K562 (cell line): Measurements from ENCODE around the gene HSF5. TPM values are rescaled to one million over a fixed set of nuclear protein-coding genes. Genes with fewer than 3 reads are reported as not detected.

Experiments used
- ATAC-seq: fragments of 200-7000 bp; cut with Tn5 transposase; 3 replicates; pipeline ENCODE4 v1.9.1; 2020; ENCODE audit warnings: moderate library complexity
- BruUV-seq: library from RNA; stranded (reverse); fragments of 400-500 nt; replicated peaks from 2 replicates; lab custom pipeline; 2021; lab: Mats Ljungman, UMichigan
- CTCF ChIA-PET: fragments of 300-600 bp; formaldehyde crosslinking; extraction: SDS; loops from one replicate; lab custom pipeline; 2021; ENCODE audit warnings: low intra/inter-chr PET ratio; lab: Yijun Ruan, JAX
- POLR2A ChIA-PET: fragments of 300-600, 350-650 bp; sonication (Branson Sonifier 250); formaldehyde crosslinking; extraction: SDS; loops from one replicate; lab custom pipeline; 2021; ENCODE audit warnings: antibody characterized with exemption, inconsistent platforms; lab: Yijun Ruan, JAX
- DNase-seq, 4 experiments: peaks; one replicate each; pipeline versions ENCODE4 v3.0.0 to v3.0.0-alpha.2; 2011 to 2018; ENCODE audit warnings: low spot score in 3 of 4, mixed read lengths in 3 of 4; ENCODE audit errors: extremely low read depth in 1 of 4
- FAIRE-seq: peaks from 2 replicates; lab custom pipeline; 2011; peaks lifted over from hg19 to GRCh38; lab: Jason Lieb, UNC
- H2AFZ ChIP-seq: 2 replicates; pipeline ENCODE4 v1.6.0; 2011; ENCODE audit warnings: low read depth, low read length, control low read depth, inconsistent platforms
- H3K27ac ChIP-seq: fragments of 200-600 bp; 3 replicates; pipeline ENCODE4 v1.8.0; 2011; ENCODE audit warnings: low read depth, mild to moderate bottlenecking, control low read depth, inconsistent platforms, low read length, moderate library complexity, mixed read lengths; ENCODE audit errors: extremely low read depth
- H3K27me3 ChIP-seq, 2 experiments: fragments of 300-600 bp in 1 of 2; 2 replicates in 1 of 2; 3 replicates in 1 of 2; pipeline versions ENCODE4 v1.6.0 to v1.8.0; 2011; ENCODE audit warnings: inconsistent platforms in 2 of 2, low read length in 2 of 2, mild to moderate bottlenecking in 1 of 2, mixed read lengths in 1 of 2, moderate library complexity in 1 of 2; ENCODE audit not compliant: control insufficient read depth in 2 of 2, insufficient read depth in 2 of 2
- H3K36me3 ChIP-seq: fragments of 300-600 bp; 3 replicates; pipeline ENCODE4 v1.8.0; 2011; ENCODE audit warnings: mild to moderate bottlenecking, low read length, inconsistent platforms; ENCODE audit not compliant: control insufficient read depth, insufficient read depth
- H3K4me1 ChIP-seq, 2 experiments: fragments of 200-600 bp in 1 of 2; replicated peaks in 1 of 2; 2 replicates in 1 of 2; 3 replicates in 1 of 2; pipeline versions ENCODE4 v1.5.1 to v1.8.0; 2011; ENCODE audit warnings: inconsistent platforms in 2 of 2, low read length in 2 of 2, mild to moderate bottlenecking in 1 of 2, mixed read lengths in 1 of 2, moderate library complexity in 1 of 2; ENCODE audit not compliant: control insufficient read depth in 2 of 2, insufficient read depth in 2 of 2
- H3K4me2 ChIP-seq: 2 replicates; pipeline ENCODE4 v1.6.1; 2011; ENCODE audit warnings: low read length, control low read depth, inconsistent platforms, mixed read lengths; ENCODE audit not compliant: insufficient read depth
- H3K4me3 ChIP-seq: fragments of 200-600 bp; sonication (generic), shearing (Covaris generic); 2 replicates; pipeline ENCODE4 v1.5.1; 2016; ENCODE audit warnings: control low read depth, inconsistent platforms
- H3K79me2 ChIP-seq: fragments of 200-600 bp; 3 replicates; pipeline ENCODE4 v1.8.0; 2011; ENCODE audit warnings: low read length, inconsistent platforms; ENCODE audit not compliant: control insufficient read depth, insufficient read depth
- H3K9ac ChIP-seq, 2 experiments: 2 replicates each; pipeline versions ENCODE4 v1.6.0 to v1.6.1; 2011; ENCODE audit warnings: low read depth in 2 of 2, low read length in 2 of 2, control low read depth in 1 of 2, inconsistent platforms in 1 of 2, mild to moderate bottlenecking in 1 of 2, mixed read lengths in 1 of 2; ENCODE audit not compliant: insufficient read depth in 1 of 2
- H3K9me1 ChIP-seq: one replicate; pipeline ENCODE4 v1.6.0; 2011; ENCODE audit warnings: inconsistent platforms, mild to moderate bottlenecking, low read length, moderate library complexity; ENCODE audit not compliant: control insufficient read depth, insufficient read depth
- H3K9me3 ChIP-seq: replicated peaks from 2 replicates; pipeline ENCODE4 v1.5.1; 2011; ENCODE audit warnings: low read depth, low read length, inconsistent platforms; ENCODE audit not compliant: control insufficient read depth, insufficient read depth
- H4K20me1 ChIP-seq: replicated peaks from 2 replicates; pipeline ENCODE4 v1.6.1; 2011; ENCODE audit warnings: low read length, inconsistent platforms, mixed read lengths; ENCODE audit not compliant: control insufficient read depth, insufficient read depth
- E2F3 ChIP-seq: fragments of 250-450 bp; sonication (Bioruptor Pico); IDR thresholded peaks from 2 replicates; pipeline ENCODE4 v1.4.0; 2020; ENCODE audit warnings: mild to moderate bottlenecking
- MCM3 ChIP-seq: fragments of 450-650 bp; IDR thresholded peaks from 2 replicates; pipeline ENCODE4 v1.6.1; 2016
- NCOA6 ChIP-seq: fragments of 450-650 bp; IDR thresholded peaks from 2 replicates; pipeline ENCODE4 v1.6.1; 2017; ENCODE audit warnings: mild to moderate bottlenecking
- SNIP1 ChIP-seq: fragments of 450-650 bp; IDR thresholded peaks from 2 replicates; pipeline ENCODE4 v1.7.1; 2017; ENCODE audit warnings: low read depth, mild to moderate bottlenecking
- ZNF444 ChIP-seq: fragments of 250-450 bp; sonication (Bioruptor Pico); IDR thresholded peaks from 2 replicates; pipeline ENCODE4 v1.4.0; 2020; ENCODE audit warnings: mild to moderate bottlenecking, moderate library complexity
- WGBS: fragments of 100-300 bp; shearing (Covaris generic); methylation state at CpG from one replicate; pipeline ENCODE4 v1.1.6; 2016; ENCODE audit warnings: low coverage, mixed read lengths; ENCODE audit not compliant: insufficient coverage; ENCODE audit errors: missing lambda C conversion rate; 5-methylcytosine and 5-hydroxymethylcytosine counted together
- in situ Hi-C: fragments of 300-500 bp; cut with MboI; formaldehyde crosslinking; loops from 4 replicates; pipeline ENCODE4 v1.15.0; 2018; ENCODE audit warnings: inconsistent platforms, mixed read lengths
- intact Hi-C: fragments of 100-400 bp; cut with micrococcal nuclease; formaldehyde crosslinking; loops from 2 replicates; pipeline ENCODE4 v1.14.2; 2022
- polyA plus RNA-seq, 8 experiments: library from polyadenylated mRNA; depleted of rRNA in 4 of 8; stranded (reverse) in 5 of 8; unstranded in 3 of 8; fragments of >200 nt; fragmentation: Nextera tagmentation in 2 of 8; fragmentation: Illumina TruSeq in 1 of 8; extraction: Ambion mirVana in 2 of 8; extraction: Trizol in 1 of 8; gene quantifications; 2 replicates each; pipeline versions ENCODE4 v1.2.1 to v1.2.3, GENCODE V29; 2011 to 2014; ENCODE audit warnings: inconsistent platforms in 1 of 8, missing spikeins in 1 of 8
- total RNA-seq, 7 experiments: library from RNA; depleted of rRNA in 6 of 7; stranded (reverse); fragments of >200 nt in 6 of 7; fragmentation: Illumina TruSeq in 2 of 7; extraction: Trizol in 2 of 7; gene quantifications; 2 replicates each; pipeline versions ENCODE4 v1.2.1 to v1.2.3, GENCODE V29; 2011 to 2021; ENCODE audit warnings: low replicate concordance in 1 of 7
- TF ChIP-seq, protein P1 (sequence below): IDR thresholded peaks from 2 replicates; pipeline ENCODE4 v1.6.1; 2016; ENCODE audit warnings: missing genetic modification characterization, missing compliant biosample characterization

The HSF5 gene
- total and polyA plus RNA-seq, 9 of the 15 experiments (the other 6 are each of a cell fraction or from before 2014, with no cell fraction given), result 0.04 TPM; not detected in 8

DNA sequence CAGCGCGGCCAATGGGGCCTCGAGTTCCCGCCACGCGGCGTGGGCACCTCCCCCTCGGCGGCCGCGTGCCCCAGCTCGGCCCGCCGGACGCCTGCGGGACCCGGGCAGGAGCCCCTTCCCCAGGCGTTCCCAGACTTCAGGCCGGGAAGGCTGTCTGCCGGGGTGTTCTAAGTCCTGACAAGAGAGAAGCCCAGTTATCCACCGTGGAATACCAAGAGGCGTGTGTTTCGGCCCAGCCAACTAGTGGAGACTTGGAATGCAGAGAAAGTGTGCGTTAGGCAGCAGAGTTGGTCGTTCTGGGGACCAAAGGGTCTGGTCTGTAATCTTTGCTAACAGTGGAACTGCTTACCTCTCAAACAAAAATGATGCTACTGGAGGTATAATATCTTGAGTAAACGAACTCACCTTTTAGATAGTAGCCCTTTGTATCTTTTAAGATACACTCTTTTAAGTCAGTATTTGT is 251 bp upstream of the HSF5 start:
- peaks cover 5% of the 10 kb centered on the region; the same call in 1 of the 2 replicates for H4K20me1 ChIP-seq
- ChIA-PET CTCF (no interaction called here), POLR2A (no interaction called here)
- TF ChIP-seq MCM3 (no peak), ZNF444 (CRISPR knock-in tag) (no peak), NCOA6 (no peak), E2F3 (CRISPR knock-in tag) (no peak), SNIP1 (no peak)
- TF ChIP-seq, protein P1, sequence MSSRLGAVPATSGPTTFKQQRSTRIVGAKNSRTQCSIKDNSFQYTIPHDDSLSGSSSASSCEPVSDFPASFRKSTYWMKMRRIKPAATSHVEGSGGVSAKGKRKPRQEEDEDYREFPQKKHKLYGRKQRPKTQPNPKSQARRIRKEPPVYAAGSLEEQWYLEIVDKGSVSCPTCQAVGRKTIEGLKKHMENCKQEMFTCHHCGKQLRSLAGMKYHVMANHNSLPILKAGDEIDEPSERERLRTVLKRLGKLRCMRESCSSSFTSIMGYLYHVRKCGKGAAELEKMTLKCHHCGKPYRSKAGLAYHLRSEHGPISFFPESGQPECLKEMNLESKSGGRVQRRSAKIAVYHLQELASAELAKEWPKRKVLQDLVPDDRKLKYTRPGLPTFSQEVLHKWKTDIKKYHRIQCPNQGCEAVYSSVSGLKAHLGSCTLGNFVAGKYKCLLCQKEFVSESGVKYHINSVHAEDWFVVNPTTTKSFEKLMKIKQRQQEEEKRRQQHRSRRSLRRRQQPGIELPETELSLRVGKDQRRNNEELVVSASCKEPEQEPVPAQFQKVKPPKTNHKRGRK (tag), result no peak
- in situ Hi-C loops, result no loop called here
- WGBS, result 97% methylated on average over 9 of the region's 26 CpGs
- FAIRE-seq (no peak), ATAC-seq (no peak), DNase-seq (no peak)
- H3K4me3 ChIP-seq, result no peak overlapping the region
- H3K4me2 ChIP-seq, result no peak overlapping the region
- no peaks in the 10 kb centered on the region for H3K27me3 ChIP-seq
- no peaks in the 10 kb centered on the region for H3K9me1 ChIP-seq
- no peak overlapping the region for H3K9ac ChIP-seq
- H3K79me2 ChIP-seq, result no peaks in the 10 kb centered on the region
- intact Hi-C loops, result no loop called here
- no peak overlapping the region for H2AFZ ChIP-seq
- BruUV-seq, result no TSS peak
- H3K36me3 ChIP-seq, result peaks cover 45% of the 10 kb centered on the region
- H3K9me3 ChIP-seq, result no peaks in the 10 kb centered on the region
- H3K27ac ChIP-seq, result no peak overlapping the region
- peaks cover 9 to 14% of the 10 kb centered on the region in 2 experiments; a peak in 4 of 5 replicates for H3K4me1 ChIP-seq
